Erythroblast (primary cell): ENCODE data around the gene DSCAM.

ENCODE experiments used
- GATA1 ChIP-seq: IDR thresholded peaks from 2 replicates; pipeline ENCODE4 v1.6.1; 2011; ENCODE audit warnings: low read depth, mild to moderate bottlenecking, control low read depth, low read length, moderate library complexity
- POLR2A ChIP-seq: IDR thresholded peaks from 2 replicates; pipeline ENCODE4 v1.6.1; 2011; ENCODE audit warnings: mild to moderate bottlenecking, low read length

GRCh38 chr21:40015818-40016217 lies 831.1 kb downstream of the DSCAM start:
- TF ChIP-seq POLR2A (no peak), GATA1 (no peak)
